ENCODE measurements around the gene SLC7A4. TPM values are rescaled to one million over a fixed set of nuclear protein-coding genes. Genes with fewer than 3 reads are reported as not detected.
A peak's percentile ranks its signal among the peaks of the same experiment; 100 is the strongest.

Gene SLC7A4
- polyA plus RNA-seq, 4 donors, result 0.27 to 40.2 (median 2.3) TPM; not detected in 1

GRCh38 chr22:20982563-20982882 lies 49.8 kb downstream of the SLC7A4 start:
- H3K9me3 ChIP-seq (ENCODE audit: control insufficient read depth in 2 of 2, insufficient read depth in 1 of 2, low read depth in 1 of 2, low read length in 1 of 2), result peaks cover 0 to 9% of the 10 kb centered on the region in 2 donors
- peak overlapping the region in 2 of 3 donors; percentile 8 to 45 for H3K27ac ChIP-seq (ENCODE audit: low read depth in 1 of 3, low read length in 2 of 3)
- no peak for DNase-seq
- H3K36me3 ChIP-seq (ENCODE audit: control insufficient read depth in 3 of 3, insufficient read depth in 2 of 3, low read depth in 1 of 3, low read length in 3 of 3), result peaks cover 0 to 28% (median 2%) of the 10 kb centered on the region in 3 donors
- WGBS, 3 donors, result 1 to 3% (median 1%) methylated on average over 12 of the region's 12 CpGs
- peaks cover 0 to 31% (median 0%) of the 10 kb centered on the region in 3 donors for H3K4me1 ChIP-seq (ENCODE audit: control insufficient read depth in 3 of 3, insufficient read depth in 2 of 3, low read depth in 1 of 3, low read length in 2 of 3)
- H3K27me3 ChIP-seq (ENCODE audit: control insufficient read depth in 3 of 3, insufficient read depth in 3 of 3, low read length in 3 of 3), result peaks cover 0 to 3% (median 0%) of the 10 kb centered on the region in 3 donors
- H3K4me3 ChIP-seq (ENCODE audit: low read depth in 1 of 3, low read length in 3 of 3), result peak overlapping the region; percentile 60 to 98 (median 75)
- no peak for FAIRE-seq

DNA sequence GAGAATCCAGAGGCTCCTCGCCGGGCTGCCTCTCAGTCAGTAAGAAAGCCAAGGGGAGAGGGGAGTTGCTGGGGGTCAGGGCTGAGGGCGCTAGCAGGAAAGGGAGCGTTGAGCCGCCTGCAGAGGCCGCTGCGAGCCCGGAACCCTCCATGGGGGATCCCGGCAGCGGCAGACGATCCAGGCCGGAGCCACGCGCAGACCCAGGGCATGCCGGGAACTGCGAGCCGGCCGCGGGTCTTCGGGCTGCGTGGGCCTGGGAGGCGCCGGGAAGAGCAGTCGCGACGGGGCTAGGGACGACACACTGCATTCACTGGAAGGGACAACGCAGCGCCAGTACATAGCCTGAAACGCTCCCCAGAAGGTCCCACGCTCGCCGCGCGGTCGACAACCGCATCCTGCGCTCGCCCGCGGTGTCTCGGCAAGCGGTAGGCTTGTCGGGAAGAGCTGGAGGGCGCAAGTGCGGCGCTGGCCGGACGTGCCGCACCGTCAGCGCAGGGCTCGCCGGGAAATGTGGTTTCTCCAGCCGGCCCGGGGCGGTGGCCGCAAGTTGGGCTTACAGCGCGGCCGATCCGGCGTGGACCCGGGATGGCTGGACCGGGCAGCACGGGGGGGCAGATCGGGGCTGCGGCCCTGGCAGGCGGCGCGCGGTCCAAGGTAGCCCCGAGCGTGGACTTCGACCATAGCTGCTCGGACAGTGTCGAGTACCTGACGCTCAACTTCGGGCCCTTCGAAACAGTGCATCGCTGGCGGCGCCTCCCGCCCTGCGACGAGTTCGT lies 50.4 kb downstream of the SLC7A4 start, which contains the start of gene LZTR1:
LZTR1 (plus strand) TSS at position 511 of the 776 bp plus-strand sequence; CDS start at position 586, 75 bp downstream.
- Histone ChIP-seq H3K36me3 (ENCODE audit: control insufficient read depth in 3 of 3, insufficient read depth in 2 of 3, low read depth in 1 of 3, low read length in 3 of 3) (peaks cover 0 to 24% (median 0%) of the 10 kb centered on the region in 3 donors), H3K27ac (ENCODE audit: low read depth in 1 of 3, low read length in 2 of 3) (peak within 1 kb of the TSS; percentile 85 to 95 (median 93)), H3K9me3 (ENCODE audit: control insufficient read depth in 2 of 2, insufficient read depth in 1 of 2, low read depth in 1 of 2, low read length in 1 of 2) (peaks cover 0 to 9% of the 10 kb centered on the region in 2 donors), H3K4me3 (ENCODE audit: low read depth in 1 of 3, low read length in 3 of 3) (peak within 1 kb of the TSS; percentile 60 to 98 (median 75)), H3K27me3 (ENCODE audit: control insufficient read depth in 3 of 3, insufficient read depth in 3 of 3, low read length in 3 of 3) (peaks cover 0 to 3% (median 0%) of the 10 kb centered on the region in 3 donors), H3K4me1 (ENCODE audit: control insufficient read depth in 3 of 3, insufficient read depth in 2 of 3, low read depth in 1 of 3, low read length in 2 of 3) (peaks cover 0 to 31% (median 0%) of the 10 kb centered on the region in 3 donors)
- no peak for FAIRE-seq
- WGBS, 3 donors, result 0 to 1% (median 0%) methylated on average over 76 to 87 of the region's 87 CpGs
- DNase-seq, result peak; percentile 84 to 94

DNA sequence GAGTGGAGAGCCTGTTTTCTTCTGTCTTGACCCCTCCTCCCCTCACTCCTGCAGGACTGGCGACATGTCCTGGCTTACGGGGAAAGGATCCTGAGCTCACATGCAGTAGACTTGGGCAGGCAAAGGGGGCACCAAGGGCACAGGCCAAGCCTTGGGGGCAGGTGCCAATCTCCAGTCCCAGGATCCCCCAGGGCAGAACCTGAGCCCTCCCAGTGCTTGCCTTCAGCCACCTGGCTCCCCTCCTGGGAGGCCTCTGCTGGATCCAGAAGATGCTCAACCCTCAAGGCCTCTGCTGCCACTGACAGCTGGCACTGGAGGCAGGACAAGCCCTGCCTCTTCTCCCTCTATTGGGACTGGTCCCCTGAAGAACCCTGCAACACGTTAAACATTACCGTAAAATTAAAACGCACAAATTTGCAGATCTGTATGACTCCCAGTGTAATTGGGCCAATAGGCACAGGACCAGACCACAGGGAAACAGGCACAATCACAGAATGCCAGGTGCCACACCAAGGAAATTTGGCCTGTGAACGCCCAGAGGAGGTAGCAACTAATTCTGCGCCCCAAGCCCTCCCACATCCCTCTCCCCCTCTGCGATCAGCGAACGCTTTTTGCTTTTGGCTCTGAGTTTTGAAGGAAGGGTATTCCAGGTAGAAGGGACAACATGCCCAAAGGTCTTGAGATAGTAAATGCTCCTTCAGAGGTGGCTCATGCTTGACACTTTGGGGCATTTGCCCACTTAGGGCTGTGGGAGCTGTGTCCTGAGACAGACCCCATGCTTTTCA lies 51.2 kb downstream of the SLC7A4 start:
- Histone ChIP-seq H3K36me3 (ENCODE audit: control insufficient read depth in 3 of 3, insufficient read depth in 2 of 3, low read depth in 1 of 3, low read length in 3 of 3) (peaks cover 0 to 24% (median 0%) of the 10 kb centered on the region in 3 donors), H3K27ac (ENCODE audit: low read depth in 1 of 3, low read length in 2 of 3) (peak overlapping the region; percentile 85 to 95 (median 93)), H3K4me3 (ENCODE audit: low read depth in 1 of 3, low read length in 3 of 3) (peak overlapping the region; percentile 60 to 98 (median 75)), H3K27me3 (ENCODE audit: control insufficient read depth in 3 of 3, insufficient read depth in 3 of 3, low read length in 3 of 3) (peaks cover 0 to 3% (median 0%) of the 10 kb centered on the region in 3 donors), H3K9me3 (ENCODE audit: control insufficient read depth in 2 of 2, insufficient read depth in 1 of 2, low read depth in 1 of 2, low read length in 1 of 2) (peaks cover 0 to 9% of the 10 kb centered on the region in 2 donors), H3K4me1 (ENCODE audit: control insufficient read depth in 3 of 3, insufficient read depth in 2 of 3, low read depth in 1 of 3, low read length in 2 of 3) (peaks cover 0 to 31% (median 0%) of the 10 kb centered on the region in 3 donors)
- DNase-seq (no peak), FAIRE-seq (no peak)
- WGBS, 3 donors, result 54 to 69% (median 59%) methylated on average over 10 of the region's 10 CpGs

DNA sequence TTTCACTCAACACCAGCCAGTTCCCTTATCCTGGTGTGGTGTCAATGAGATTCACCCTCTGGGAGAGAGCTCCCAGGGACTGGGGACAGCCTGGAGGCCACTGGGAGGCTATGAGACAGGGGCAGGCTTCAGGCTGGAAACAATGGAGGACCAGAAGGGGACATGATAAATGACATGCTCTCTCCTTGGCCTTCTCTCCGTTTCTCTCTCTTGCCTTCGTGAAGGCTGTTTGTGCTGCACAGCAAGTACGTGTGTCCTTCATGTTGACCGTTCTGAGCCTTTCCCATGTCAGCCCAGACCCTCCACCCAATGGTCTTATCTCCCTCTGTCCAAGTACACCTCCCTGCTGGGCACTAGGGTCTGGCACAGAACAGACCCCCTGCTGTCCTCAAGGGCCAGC lies 51.8 kb downstream of the SLC7A4 start:
- 78 to 98% (median 95%) methylated on average over 4 of the region's 4 CpGs for WGBS, 3 donors
- DNase-seq (no peak), FAIRE-seq (no peak)
- Histone ChIP-seq H3K4me1 (ENCODE audit: control insufficient read depth in 3 of 3, insufficient read depth in 2 of 3, low read depth in 1 of 3, low read length in 2 of 3) (peaks cover 0 to 31% (median 0%) of the 10 kb centered on the region in 3 donors), H3K27ac (ENCODE audit: low read depth in 1 of 3, low read length in 2 of 3) (no peak overlapping the region), H3K4me3 (ENCODE audit: low read depth in 1 of 3, low read length in 3 of 3) (no peak overlapping the region), H3K27me3 (ENCODE audit: control insufficient read depth in 3 of 3, insufficient read depth in 3 of 3, low read length in 3 of 3) (peaks cover 0 to 3% (median 0%) of the 10 kb centered on the region in 3 donors), H3K9me3 (ENCODE audit: control insufficient read depth in 2 of 2, insufficient read depth in 1 of 2, low read depth in 1 of 2, low read length in 1 of 2) (peaks cover 0 to 9% of the 10 kb centered on the region in 2 donors), H3K36me3 (ENCODE audit: control insufficient read depth in 3 of 3, insufficient read depth in 2 of 3, low read depth in 1 of 3, low read length in 3 of 3) (peaks cover 0 to 19% (median 0%) of the 10 kb centered on the region in 3 donors)

DNA sequence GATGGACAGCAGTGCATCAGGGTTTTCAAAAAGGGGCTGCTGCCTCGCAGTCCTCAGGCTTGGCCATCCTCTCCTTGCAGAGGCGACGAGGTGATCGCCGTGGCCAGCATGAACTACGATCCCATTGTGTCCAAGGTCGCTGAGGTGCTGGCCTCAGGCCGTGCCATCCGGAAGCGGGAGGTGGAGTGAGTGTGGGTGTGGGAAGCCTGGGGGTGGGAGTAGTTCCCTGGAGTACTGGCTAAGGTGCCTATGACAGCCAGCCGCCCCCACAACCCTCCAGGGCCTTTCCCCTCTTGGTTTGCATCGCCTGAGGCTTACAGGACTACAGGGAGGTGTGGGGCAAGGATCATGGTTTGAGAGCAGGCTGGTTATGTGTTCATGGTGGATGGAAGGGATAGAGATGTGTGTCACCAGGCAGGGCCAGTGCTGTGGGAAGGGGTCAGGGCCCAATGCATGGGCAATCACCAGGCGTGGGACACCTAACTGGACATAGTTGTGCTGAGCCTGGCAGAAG lies 52.4 kb downstream of the SLC7A4 start:
- Histone ChIP-seq H3K27me3 (ENCODE audit: control insufficient read depth in 3 of 3, insufficient read depth in 3 of 3, low read length in 3 of 3) (peaks cover 0 to 3% (median 0%) of the 10 kb centered on the region in 3 donors), H3K4me1 (ENCODE audit: control insufficient read depth in 3 of 3, insufficient read depth in 2 of 3, low read depth in 1 of 3, low read length in 2 of 3) (peaks cover 0 to 31% (median 0%) of the 10 kb centered on the region in 3 donors), H3K36me3 (ENCODE audit: control insufficient read depth in 3 of 3, insufficient read depth in 2 of 3, low read depth in 1 of 3, low read length in 3 of 3) (peaks cover 0 to 15% (median 0%) of the 10 kb centered on the region in 3 donors), H3K27ac (ENCODE audit: low read depth in 1 of 3, low read length in 2 of 3) (no peak overlapping the region), H3K4me3 (ENCODE audit: low read depth in 1 of 3, low read length in 3 of 3) (peak overlapping the region in 1 of 3 donors; percentile 32), H3K9me3 (ENCODE audit: control insufficient read depth in 2 of 2, insufficient read depth in 1 of 2, low read depth in 1 of 2, low read length in 1 of 2) (peaks cover 0 to 9% of the 10 kb centered on the region in 2 donors)
- WGBS, 3 donors, result 32 to 52% (median 49%) methylated on average over 12 to 13 of the region's 13 CpGs
- DNase-seq (no peak), FAIRE-seq (no peak)

DNA sequence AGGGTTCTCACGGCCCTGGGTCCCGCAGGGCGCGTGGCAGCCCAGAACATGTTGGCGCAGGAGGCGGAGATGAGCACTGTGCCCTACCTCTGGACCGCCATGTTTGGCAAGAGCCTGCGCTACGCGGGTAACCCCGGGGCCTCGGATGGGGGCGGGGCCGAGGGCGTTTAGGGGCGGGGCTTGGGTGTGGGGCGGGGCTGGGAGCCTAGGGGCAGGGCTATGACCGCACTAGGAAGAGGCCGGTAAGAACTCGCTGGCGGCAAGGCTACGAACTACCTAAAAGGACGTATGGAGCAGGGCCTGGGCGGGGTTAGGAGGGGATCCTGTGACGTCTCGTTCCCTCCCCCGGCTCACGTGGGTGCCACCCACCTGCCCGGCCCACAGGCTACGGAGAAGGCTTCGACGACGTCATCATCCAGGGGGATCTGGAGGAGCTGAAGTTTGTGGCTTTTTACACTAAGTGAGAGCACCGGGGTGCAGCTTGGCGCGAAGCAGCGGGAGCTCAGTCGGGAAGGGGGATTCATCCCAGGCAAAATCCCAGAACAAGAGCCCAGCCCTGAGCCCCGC lies 53.0 kb downstream of the SLC7A4 start:
- Histone ChIP-seq H3K4me1 (ENCODE audit: control insufficient read depth in 3 of 3, insufficient read depth in 2 of 3, low read depth in 1 of 3, low read length in 2 of 3) (peaks cover 0 to 31% (median 0%) of the 10 kb centered on the region in 3 donors), H3K9me3 (ENCODE audit: control insufficient read depth in 2 of 2, insufficient read depth in 1 of 2, low read depth in 1 of 2, low read length in 1 of 2) (peaks cover 0 to 9% of the 10 kb centered on the region in 2 donors), H3K27me3 (ENCODE audit: control insufficient read depth in 3 of 3, insufficient read depth in 3 of 3, low read length in 3 of 3) (peaks cover 0 to 3% (median 0%) of the 10 kb centered on the region in 3 donors), H3K27ac (ENCODE audit: low read depth in 1 of 3, low read length in 2 of 3) (peak overlapping the region in 1 of 3 donors; percentile 24), H3K36me3 (ENCODE audit: control insufficient read depth in 3 of 3, insufficient read depth in 2 of 3, low read depth in 1 of 3, low read length in 3 of 3) (peaks cover 0 to 10% (median 0%) of the 10 kb centered on the region in 3 donors), H3K4me3 (ENCODE audit: low read depth in 1 of 3, low read length in 3 of 3) (peak overlapping the region in 1 of 3 donors; percentile 32)
- no peak for FAIRE-seq
- 13 to 20% (median 18%) methylated on average over 37 to 39 of the region's 39 CpGs for WGBS, 3 donors
- peak; percentile 76 to 93 for DNase-seq

All from small intestine (tissue), 7 donors.